HEK293 (cell line): ENCODE results near the gene TPST2.

Source experiments
- CTCF ChIA-PET: fragments of 350-600 bp; formaldehyde crosslinking; extraction: SDS; loops from one replicate; lab custom pipeline; 2021; ENCODE audit warnings: antibody characterized with exemption; lab: Yijun Ruan, JAX
- POLR2A ChIA-PET: fragments of 300-600 bp; formaldehyde crosslinking; extraction: SDS; loops from one replicate; lab custom pipeline; 2020; ENCODE audit warnings: antibody characterized with exemption, inconsistent platforms; lab: Yijun Ruan, JAX
- H3K27ac ChIP-seq: fragments of 200-500 bp; sonication (Bioruptor generic); 2 replicates; pipeline ENCODE4 v1.5.1; 2014; ENCODE audit warnings: low read depth, low read length, control low read depth, inconsistent platforms; ENCODE audit errors: extremely low read depth
- H3K36me3 ChIP-seq, 2 experiments: fragments of 200-500 bp in 1 of 2; sonication (Bioruptor generic) in 1 of 2; 1 replicate in 1 of 2; 2 replicates in 1 of 2; pipeline ENCODE4 v1.5.1; 2014 to 2017; ENCODE audit warnings: inconsistent platforms in 2 of 2, low read length in 2 of 2; ENCODE audit not compliant: control insufficient read depth in 2 of 2, insufficient read depth in 1 of 2
- H3K4me1 ChIP-seq: fragments of 200-500 bp; sonication (Bioruptor generic); 2 replicates; pipeline ENCODE4 v1.5.1; 2014; ENCODE audit warnings: mild to moderate bottlenecking, low read length, inconsistent platforms; ENCODE audit not compliant: control insufficient read depth, insufficient read depth
- H3K4me3 ChIP-seq: 2 replicates; pipeline ENCODE4 v1.5.1; 2011; ENCODE audit warnings: low read depth, mild to moderate bottlenecking, control low read depth, low read length, moderate library complexity
- H3K9me3 ChIP-seq: fragments of 200-500 bp; sonication (Bioruptor generic); 2 replicates; pipeline ENCODE4 v1.5.1; 2014; ENCODE audit warnings: low read depth, low read length, inconsistent platforms; ENCODE audit not compliant: control insufficient read depth, insufficient read depth
- EGR2 ChIP-seq: fragments of 450-650 bp; formaldehyde crosslinking; IDR thresholded peaks from 2 replicates; pipeline ENCODE4 v1.5.1; 2016; ENCODE audit warnings: low read depth, missing biosample characterization, missing genetic modification characterization
- ZBTB11 ChIP-seq: fragments of 450-650 bp; formaldehyde crosslinking; conservative IDR thresholded peaks from 2 replicates; pipeline ENCODE4 v1.5.1; 2016; ENCODE audit warnings: low read depth, missing biosample characterization, missing genetic modification characterization
- ZFHX2 ChIP-seq: fragments of 450-650 bp; formaldehyde crosslinking; conservative IDR thresholded peaks from 2 replicates; pipeline ENCODE4 v1.5.1; 2016; ENCODE audit warnings: missing biosample characterization, missing genetic modification characterization
- ZNF10 ChIP-seq: fragments of 450-650 bp; formaldehyde crosslinking; IDR thresholded peaks from 2 replicates; pipeline ENCODE4 v1.5.1; 2017; ENCODE audit warnings: missing biosample characterization, missing genetic modification characterization
- ZNF121 ChIP-seq: fragments of 450-650 bp; formaldehyde crosslinking; IDR thresholded peaks from 2 replicates; pipeline ENCODE4 v1.5.1; 2016; ENCODE audit warnings: missing biosample characterization, missing genetic modification characterization
- ZNF148 ChIP-seq: fragments of 450-650 bp; formaldehyde crosslinking; IDR thresholded peaks from 2 replicates; pipeline ENCODE4 v1.5.0; 2017; ENCODE audit warnings: missing biosample characterization, missing genetic modification characterization, borderline replicate concordance
- ZNF426 ChIP-seq: fragments of 450-650 bp; formaldehyde crosslinking; IDR thresholded peaks from 2 replicates; pipeline ENCODE4 v1.5.1; 2017; ENCODE audit warnings: missing biosample characterization, missing genetic modification characterization, mild to moderate bottlenecking, inconsistent platforms, moderate library complexity
- ZNF433 ChIP-seq: fragments of 450-650 bp; formaldehyde crosslinking; IDR thresholded peaks from 2 replicates; pipeline ENCODE4 v1.5.1; 2016; ENCODE audit warnings: missing biosample characterization, missing genetic modification characterization, low read depth
- ZNF561 ChIP-seq: fragments of 450-650 bp; IDR thresholded peaks from 2 replicates; pipeline ENCODE4 v1.5.1; 2018; ENCODE audit warnings: missing biosample characterization, missing genetic modification characterization, borderline replicate concordance
- TF ChIP-seq, protein P1 (sequence below): fragments of 450-650 bp; formaldehyde crosslinking; conservative IDR thresholded peaks from 2 replicates; pipeline ENCODE4 v1.5.1; 2016; ENCODE audit warnings: low read depth, missing biosample characterization, missing genetic modification characterization

The TPST2 gene

GRCh38 chr22:26555478-26555877 is 34.5 kb downstream of the TPST2 start:
- no peaks in the 10 kb centered on the region for H3K36me3 ChIP-seq
- peak; percentile 33 for TF ChIP-seq ZFHX2
- TF ChIP-seq, protein P1, sequence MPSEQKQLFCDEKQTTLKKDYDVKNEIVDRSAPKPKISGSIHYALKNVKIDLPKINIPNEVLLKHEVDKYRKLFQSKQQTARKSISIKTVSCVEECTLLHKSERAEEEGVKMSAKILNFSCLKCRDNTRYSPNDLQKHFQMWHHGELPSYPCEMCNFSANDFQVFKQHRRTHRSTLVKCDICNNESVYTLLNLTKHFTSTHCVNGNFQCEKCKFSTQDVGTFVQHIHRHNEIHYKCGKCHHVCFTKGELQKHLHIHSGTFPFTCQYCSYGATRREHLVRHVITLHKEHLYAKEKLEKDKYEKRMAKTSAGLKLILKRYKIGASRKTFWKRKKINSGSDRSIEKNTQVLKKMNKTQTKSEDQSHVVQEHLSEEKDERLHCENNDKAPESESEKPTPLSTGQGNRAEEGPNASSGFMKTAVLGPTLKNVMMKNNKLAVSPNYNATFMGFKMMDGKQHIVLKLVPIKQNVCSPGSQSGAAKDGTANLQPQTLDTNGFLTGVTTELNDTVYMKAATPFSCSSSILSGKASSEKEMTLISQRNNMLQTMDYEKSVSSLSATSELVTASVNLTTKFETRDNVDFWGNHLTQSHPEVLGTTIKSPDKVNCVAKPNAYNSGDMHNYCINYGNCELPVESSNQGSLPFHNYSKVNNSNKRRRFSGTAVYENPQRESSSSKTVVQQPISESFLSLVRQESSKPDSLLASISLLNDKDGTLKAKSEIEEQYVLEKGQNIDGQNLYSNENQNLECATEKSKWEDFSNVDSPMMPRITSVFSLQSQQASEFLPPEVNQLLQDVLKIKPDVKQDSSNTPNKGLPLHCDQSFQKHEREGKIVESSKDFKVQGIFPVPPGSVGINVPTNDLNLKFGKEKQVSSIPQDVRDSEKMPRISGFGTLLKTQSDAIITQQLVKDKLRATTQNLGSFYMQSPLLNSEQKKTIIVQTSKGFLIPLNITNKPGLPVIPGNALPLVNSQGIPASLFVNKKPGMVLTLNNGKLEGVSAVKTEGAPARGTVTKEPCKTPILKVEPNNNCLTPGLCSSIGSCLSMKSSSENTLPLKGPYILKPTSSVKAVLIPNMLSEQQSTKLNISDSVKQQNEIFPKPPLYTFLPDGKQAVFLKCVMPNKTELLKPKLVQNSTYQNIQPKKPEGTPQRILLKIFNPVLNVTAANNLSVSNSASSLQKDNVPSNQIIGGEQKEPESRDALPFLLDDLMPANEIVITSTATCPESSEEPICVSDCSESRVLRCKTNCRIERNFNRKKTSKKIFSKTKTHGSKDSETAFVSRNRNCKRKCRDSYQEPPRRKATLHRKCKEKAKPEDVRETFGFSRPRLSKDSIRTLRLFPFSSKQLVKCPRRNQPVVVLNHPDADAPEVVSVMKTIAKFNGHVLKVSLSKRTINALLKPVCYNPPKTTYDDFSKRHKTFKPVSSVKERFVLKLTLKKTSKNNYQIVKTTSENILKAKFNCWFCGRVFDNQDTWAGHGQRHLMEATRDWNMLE (tag by site-specific recombination): no peak
- TF ChIP-seq EGR2 (tag by site-specific recombination): peak; percentile 35; the same call in 1 of the 2 replicates
- no peak for TF ChIP-seq ZNF148
- ChIA-PET POLR2A (no interaction called here), CTCF (interaction anchor here (0.8 kb wide), 1 partner anchor 53 kb away, joined by 3 read pairs; no protein-coding TSS in a partner anchor)
- no peaks in the 10 kb centered on the region for H3K9me3 ChIP-seq
- no peak overlapping the region for H3K4me3 ChIP-seq
- H3K4me1 ChIP-seq: no peaks in the 10 kb centered on the region
- H3K27ac ChIP-seq: no peak overlapping the region

- Histone ChIP-seq H3K9me3 (no peaks in the 10 kb centered on the region), H3K27ac (no peak overlapping the region), H3K36me3 (no peaks in the 10 kb centered on the region), H3K4me1 (no peaks in the 10 kb centered on the region), H3K4me3 (no peak overlapping the region)
- ChIA-PET CTCF (interaction anchor here (0.7 to 0.8 kb wide), 2 partner anchors 11 to 52 kb away, joined by 3 read pairs; no protein-coding TSS in a partner anchor), POLR2A (no interaction called here)
- no peak for TF ChIP-seq ZBTB11 (tag by site-specific recombination)
Measured at GRCh38 chr22:26554956-26555355, 35.0 kb downstream of the TPST2 start.

DNA sequence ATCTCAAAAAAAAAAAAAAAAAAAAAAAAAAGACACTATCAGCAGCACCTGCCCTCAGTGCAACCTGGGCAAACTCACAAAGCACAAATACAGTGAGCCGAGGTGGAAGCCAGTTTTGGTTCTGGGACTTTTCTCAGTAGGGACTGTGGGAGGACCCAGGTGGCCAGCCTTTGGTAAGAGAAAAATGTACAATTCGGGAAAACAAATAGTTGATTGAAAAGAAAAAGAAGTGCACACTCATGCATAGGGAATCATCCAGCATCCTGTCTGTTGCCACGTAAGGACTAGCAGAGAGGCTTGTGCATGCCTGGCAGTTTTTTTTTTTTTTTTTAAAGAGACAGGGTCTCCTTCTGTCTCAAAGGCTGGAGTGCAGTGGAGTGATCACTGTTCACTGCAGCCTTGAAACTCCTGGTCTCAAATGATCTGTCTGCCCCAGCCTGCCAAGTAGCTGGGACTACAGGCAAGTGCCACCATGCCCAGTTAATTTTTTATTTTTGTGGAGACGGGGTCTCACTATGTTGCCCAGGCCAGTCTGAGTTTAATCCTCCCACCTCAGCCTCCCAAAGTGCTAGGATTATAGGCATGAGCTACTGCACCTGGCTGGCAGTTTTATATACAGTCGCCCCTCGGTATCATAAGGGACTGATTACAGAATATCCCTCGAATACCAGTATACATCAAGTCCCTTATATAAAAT is 36.7 kb downstream of the TPST2 start:
- no peaks in the 10 kb centered on the region for H3K9me3 ChIP-seq
- no peaks in the 10 kb centered on the region for H3K36me3 ChIP-seq
- no peaks in the 10 kb centered on the region for H3K4me1 ChIP-seq
- ChIA-PET POLR2A (interaction anchor here (0.6 kb wide), 1 partner anchor 101 kb away, joined by 7 read pairs; no protein-coding TSS in a partner anchor), CTCF (interaction anchor here (0.6 to 0.7 kb wide), 2 partner anchors 12 to 146 kb away, joined by 3 read pairs; no protein-coding TSS in a partner anchor)
- TF ChIP-seq ZNF10 (tag by site-specific recombination) (no peak), ZNF561 (tag by site-specific recombination) (no peak), ZNF433 (tag by site-specific recombination) (no peak), ZNF426 (no peak), ZNF121 (peak; percentile 96)
- H3K4me3 ChIP-seq: no peak overlapping the region
- no peak overlapping the region for H3K27ac ChIP-seq
